Esophagus squamous epithelium (tissue), 4 donors: ENCODE measurements around the gene WDR19.
"Not testable (repeated sequence)": the region's sequence is repeated elsewhere in the genome, so short reads cannot be mapped to it uniquely, and the experiment has no call there.

Experiments used
- POLR2A ChIP-seq, 4 donors: fragments of 450-650 bp; IDR thresholded peaks; one replicate each; pipeline ENCODE4 v1.6.1; 2017; ENCODE audit warnings: antibody characterized with exemption in 4 of 4, mild to moderate bottlenecking in 4 of 4, moderate library complexity in 3 of 4
- TF ChIP-seq, protein P1 (sequence below), 6 experiments: fragments of 450-650 bp in 4 of 6; fragments of 200-600 bp in 2 of 6; sonication (generic) in 2 of 6; IDR thresholded peaks; one replicate each; pipeline ENCODE4 v1.5.1; 2016 to 2019; ENCODE audit warnings: antibody characterized with exemption in 6 of 6, mild to moderate bottlenecking in 4 of 6, moderate library complexity in 4 of 6

DNA sequence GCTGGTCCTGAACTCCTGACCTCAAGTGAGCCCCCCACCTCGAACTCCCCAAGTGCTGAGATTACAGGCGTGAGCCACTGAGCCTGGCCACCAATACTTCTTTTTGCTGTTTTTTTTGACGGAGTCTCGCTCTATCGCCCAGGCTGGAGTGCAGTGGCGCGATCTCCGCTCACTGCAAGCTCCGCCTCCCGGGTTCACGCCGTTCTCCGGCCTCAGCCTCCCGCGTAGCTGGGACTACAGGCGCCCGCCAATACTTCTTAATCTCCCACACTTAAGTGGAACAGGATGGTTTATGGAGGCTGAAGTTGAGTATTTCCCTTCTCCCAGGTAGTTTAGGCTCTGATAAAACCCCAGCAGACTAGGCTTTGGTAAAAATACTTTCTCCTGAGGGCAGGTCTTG lies 1.7 kb upstream of the WDR19 start:
- TF ChIP-seq, protein P1, sequence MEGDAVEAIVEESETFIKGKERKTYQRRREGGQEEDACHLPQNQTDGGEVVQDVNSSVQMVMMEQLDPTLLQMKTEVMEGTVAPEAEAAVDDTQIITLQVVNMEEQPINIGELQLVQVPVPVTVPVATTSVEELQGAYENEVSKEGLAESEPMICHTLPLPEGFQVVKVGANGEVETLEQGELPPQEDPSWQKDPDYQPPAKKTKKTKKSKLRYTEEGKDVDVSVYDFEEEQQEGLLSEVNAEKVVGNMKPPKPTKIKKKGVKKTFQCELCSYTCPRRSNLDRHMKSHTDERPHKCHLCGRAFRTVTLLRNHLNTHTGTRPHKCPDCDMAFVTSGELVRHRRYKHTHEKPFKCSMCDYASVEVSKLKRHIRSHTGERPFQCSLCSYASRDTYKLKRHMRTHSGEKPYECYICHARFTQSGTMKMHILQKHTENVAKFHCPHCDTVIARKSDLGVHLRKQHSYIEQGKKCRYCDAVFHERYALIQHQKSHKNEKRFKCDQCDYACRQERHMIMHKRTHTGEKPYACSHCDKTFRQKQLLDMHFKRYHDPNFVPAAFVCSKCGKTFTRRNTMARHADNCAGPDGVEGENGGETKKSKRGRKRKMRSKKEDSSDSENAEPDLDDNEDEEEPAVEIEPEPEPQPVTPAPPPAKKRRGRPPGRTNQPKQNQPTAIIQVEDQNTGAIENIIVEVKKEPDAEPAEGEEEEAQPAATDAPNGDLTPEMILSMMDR (IDR thresholded peaks at IDR 0.05) = not testable (repeated sequence)
- TF ChIP-seq POLR2A (IDR thresholded peaks at IDR 0.05) = not testable (repeated sequence)
